IMR-90 (cell line): ENCODE results near the gene YPEL4. TPM values are rescaled to one million over a fixed set of nuclear protein-coding genes. Genes with fewer than 3 reads are reported as not detected.

ENCODE experiments used
- ATAC-seq: fragments of 200-7000 bp; cut with Tn5 transposase; 2 replicates; pipeline ENCODE4 v1.9.1; 2020; ENCODE audit warnings: low read depth, mild to moderate bottlenecking, moderate library complexity
- BruUV-seq: library from RNA; stranded (reverse); fragments of 400-500 nt; replicated peaks from 2 replicates; lab custom pipeline; 2021; lab: Mats Ljungman, UMichigan
- CTCF ChIA-PET: fragments of 300-600 bp; formaldehyde crosslinking; extraction: SDS; loops from one replicate; lab custom pipeline; 2021; ENCODE audit warnings: antibody characterized with exemption; lab: Yijun Ruan, JAX
- POLR2A ChIA-PET: fragments of 300-600 bp; sonication (Branson Sonifier 250); formaldehyde crosslinking; loops from one replicate; lab custom pipeline; 2022; ENCODE audit warnings: antibody characterized with exemption; ENCODE audit not compliant: unreplicated experiment; lab: Charles Lee
- DNase-seq: peaks from one replicate; pipeline ENCODE4 v3.0.0; 2013
- H2AFZ ChIP-seq: replicated peaks from 2 replicates; pipeline ENCODE3; 2013; ENCODE audit warnings: low read length, mild to moderate bottlenecking; ENCODE audit not compliant: poor library complexity
- H2AK5ac ChIP-seq: 2 replicates; pipeline ENCODE4 v1.6.1; 2013; ENCODE audit warnings: low read depth, low read length, inconsistent platforms
- H2AK9ac ChIP-seq: replicated peaks from 2 replicates; pipeline ENCODE3; 2013; ENCODE audit warnings: mild to moderate bottlenecking, low read depth, low read length, moderate library complexity; ENCODE audit not compliant: poor library complexity
- H2BK120ac ChIP-seq: 2 replicates; pipeline ENCODE4 v1.6.1; 2013; ENCODE audit warnings: low read depth, low read length, inconsistent platforms
- H2BK15ac ChIP-seq: 3 replicates; pipeline ENCODE4 v1.6.1; 2013; ENCODE audit warnings: low read depth, low read length, inconsistent platforms
- H2BK20ac ChIP-seq: 2 replicates; pipeline ENCODE4 v1.6.1; 2013; ENCODE audit warnings: low read depth, mild to moderate bottlenecking, inconsistent platforms, low read length, moderate library complexity
- H2BK5ac ChIP-seq: 2 replicates; pipeline ENCODE4 v1.6.1; 2013; ENCODE audit warnings: mild to moderate bottlenecking, low read depth, low read length, inconsistent platforms; ENCODE audit not compliant: poor library complexity, severe bottlenecking
- H3K14ac ChIP-seq: replicated peaks from 2 replicates; pipeline ENCODE4 v1.6.1; 2013; ENCODE audit warnings: low read depth, low read length, inconsistent platforms
- H3K18ac ChIP-seq: 2 replicates; pipeline ENCODE4 v1.6.1; 2013; ENCODE audit warnings: low read depth, low read length, control low read depth
- H3K23ac ChIP-seq: 2 replicates; pipeline ENCODE4 v1.6.1; 2013; ENCODE audit warnings: low read depth, low read length, inconsistent platforms
- H3K27ac ChIP-seq: 2 replicates; pipeline ENCODE4 v1.5.1; 2013; ENCODE audit warnings: mild to moderate bottlenecking, control low read depth, low read length; ENCODE audit not compliant: insufficient read depth
- H3K27me3 ChIP-seq: 2 replicates; pipeline ENCODE4 v1.6.1; 2013; ENCODE audit warnings: low read length; ENCODE audit not compliant: control insufficient read depth, insufficient read depth
- H3K36me3 ChIP-seq: 2 replicates; pipeline ENCODE4 v1.6.1; 2013; ENCODE audit warnings: low read length, mixed read lengths; ENCODE audit not compliant: control insufficient read depth, insufficient read depth
- H3K4ac ChIP-seq: 2 replicates; pipeline ENCODE4 v1.6.1; 2013; ENCODE audit warnings: low read depth, low read length, inconsistent platforms
- H3K4me1 ChIP-seq: 2 replicates; pipeline ENCODE4 v1.6.1; 2013; ENCODE audit warnings: low read length, mixed read lengths; ENCODE audit not compliant: control insufficient read depth, insufficient read depth
- H3K4me2 ChIP-seq: 2 replicates; pipeline ENCODE4 v1.6.1; 2013; ENCODE audit warnings: low read depth, mild to moderate bottlenecking, control low read depth, low read length, moderate library complexity
- H3K4me3 ChIP-seq: 2 replicates; pipeline ENCODE4 v1.5.1; 2013; ENCODE audit warnings: low read depth, mild to moderate bottlenecking, control low read depth, low read length, moderate library complexity; ENCODE audit not compliant: insufficient read depth
- H3K56ac ChIP-seq: 2 replicates; pipeline ENCODE4 v1.6.1; 2013; ENCODE audit warnings: low read length, inconsistent platforms; ENCODE audit not compliant: insufficient read depth; ENCODE audit errors: extremely low read depth
- H3K79me1 ChIP-seq, 2 experiments: 2 replicates each; pipeline ENCODE4 v1.6.1; 2013; ENCODE audit warnings: low read length in 2 of 2, inconsistent platforms in 1 of 2, low read depth in 1 of 2
- H3K9ac ChIP-seq: 2 replicates; pipeline ENCODE4 v1.6.1; 2013; ENCODE audit warnings: low read depth, low read length, control low read depth
- H3K9me1 ChIP-seq: 2 replicates; pipeline ENCODE4 v1.6.1; 2013; ENCODE audit warnings: low read length, inconsistent platforms; ENCODE audit not compliant: insufficient read depth
- H3K9me3 ChIP-seq: 2 replicates; pipeline ENCODE4 v1.6.1; 2013; ENCODE audit warnings: low read length; ENCODE audit not compliant: control insufficient read depth, insufficient read depth
- H4K20me1 ChIP-seq: 2 replicates; pipeline ENCODE4 v1.6.1; 2013; ENCODE audit warnings: low read length, inconsistent platforms; ENCODE audit not compliant: insufficient read depth
- H4K5ac ChIP-seq: 2 replicates; pipeline ENCODE4 v1.6.1; 2013; ENCODE audit warnings: mild to moderate bottlenecking, low read depth, low read length, control low read depth
- H4K8ac ChIP-seq, 2 experiments: 2 replicates each; pipeline ENCODE4 v1.6.1; 2013; ENCODE audit warnings: low read depth in 2 of 2, low read length in 2 of 2, control low read depth in 1 of 2, inconsistent platforms in 1 of 2
- H4K91ac ChIP-seq: 2 replicates; pipeline ENCODE4 v1.6.1; 2013; ENCODE audit warnings: low read depth, low read length, inconsistent platforms; ENCODE audit not compliant: insufficient read depth
- BHLHE40 ChIP-seq: fragments of 150-350 bp; IDR thresholded peaks from 2 replicates; pipeline ENCODE4 v1.6.1; 2016; ENCODE audit warnings: mild to moderate bottlenecking, low read depth, low read length
- CEBPB ChIP-seq: IDR thresholded peaks from 2 replicates; pipeline ENCODE4 v1.6.1; 2012; ENCODE audit warnings: low read depth, low read length, improper control_type of control experiment
- CHD1 ChIP-seq: IDR thresholded peaks from 2 replicates; pipeline ENCODE4 v1.6.1; 2012; ENCODE audit warnings: low read depth, low read length, improper control_type of control experiment
- FOS ChIP-seq: fragments of 150-350 bp; IDR thresholded peaks from 2 replicates; pipeline ENCODE4 v1.6.1; 2016; ENCODE audit warnings: low read depth, low read length
- MAFK ChIP-seq: IDR thresholded peaks from 2 replicates; pipeline ENCODE4 v1.6.1; 2012; ENCODE audit warnings: low read depth, low read length, improper control_type of control experiment
- NFE2L2 ChIP-seq: fragments of 150-350 bp; IDR thresholded peaks from 2 replicates; pipeline ENCODE4 v1.6.1; 2016; ENCODE audit warnings: low read depth, mild to moderate bottlenecking, low read length
- RFX5 ChIP-seq: IDR thresholded peaks from 2 replicates; pipeline ENCODE4 v1.8.0; 2012; ENCODE audit warnings: low read depth, mild to moderate bottlenecking, low read length, moderate library complexity
- WGBS, 2 experiments: methylation state at CpG; one replicate each; pipeline versions ENCODE4 v1.1.5 to v1.1.7; 2013; ENCODE audit warnings: missing lambda C conversion rate in 2 of 2; ENCODE audit not compliant: insufficient read length in 1 of 2; ENCODE audit errors: extremely low coverage in 2 of 2; 5-methylcytosine and 5-hydroxymethylcytosine counted together
- dilution Hi-C: fragments of 300-500 bp; cut with HindIII; formaldehyde crosslinking; loops from one replicate; pipeline ENCODE4 v1.14.3; 2018; ENCODE audit warnings: low sequenced_read_pairs; ENCODE audit not compliant: unreplicated experiment
- in situ Hi-C: fragments of 300-500 bp; cut with MboI; formaldehyde crosslinking; loops from 3 replicates; pipeline ENCODE4 v1.14.3; 2019; ENCODE audit warnings: low sequenced_read_pairs, inconsistent platforms, mixed read lengths
- intact Hi-C: fragments of 100-400 bp; cut with micrococcal nuclease; formaldehyde crosslinking; loops from 2 replicates; pipeline ENCODE4 v1.10.0; 2022
- polyA plus RNA-seq, 3 experiments: library from polyadenylated mRNA; depleted of rRNA; stranded (reverse); fragments of >200 nt; gene quantifications; 2 replicates each; pipeline ENCODE4 v1.2.3, GENCODE V29; 2012; ENCODE audit warnings: low replicate concordance in 1 of 3
- total RNA-seq: library from RNA; depleted of rRNA; stranded (reverse); fragments of >200 nt; gene quantifications from 2 replicates; pipeline ENCODE4 v1.2.3, GENCODE V29; 2012
- TF ChIP-seq, protein P1 (sequence below): fragments of 150-350 bp; IDR thresholded peaks from 2 replicates; pipeline ENCODE4 v1.6.1; 2016; ENCODE audit warnings: low read depth, mild to moderate bottlenecking, low read length, moderate library complexity, borderline replicate concordance
- TF ChIP-seq, protein P2 (sequence below): fragments of 150-350 bp; IDR thresholded peaks from 2 replicates; pipeline ENCODE4 v1.6.1; 2017; ENCODE audit warnings: mild to moderate bottlenecking, antibody characterized with exemption, low read length, low read depth

Gene YPEL4
- total and polyA plus RNA-seq, 2 of the 4 experiments (the other 2 are of a cell fraction): 0.18 to 0.79 TPM

DNA sequence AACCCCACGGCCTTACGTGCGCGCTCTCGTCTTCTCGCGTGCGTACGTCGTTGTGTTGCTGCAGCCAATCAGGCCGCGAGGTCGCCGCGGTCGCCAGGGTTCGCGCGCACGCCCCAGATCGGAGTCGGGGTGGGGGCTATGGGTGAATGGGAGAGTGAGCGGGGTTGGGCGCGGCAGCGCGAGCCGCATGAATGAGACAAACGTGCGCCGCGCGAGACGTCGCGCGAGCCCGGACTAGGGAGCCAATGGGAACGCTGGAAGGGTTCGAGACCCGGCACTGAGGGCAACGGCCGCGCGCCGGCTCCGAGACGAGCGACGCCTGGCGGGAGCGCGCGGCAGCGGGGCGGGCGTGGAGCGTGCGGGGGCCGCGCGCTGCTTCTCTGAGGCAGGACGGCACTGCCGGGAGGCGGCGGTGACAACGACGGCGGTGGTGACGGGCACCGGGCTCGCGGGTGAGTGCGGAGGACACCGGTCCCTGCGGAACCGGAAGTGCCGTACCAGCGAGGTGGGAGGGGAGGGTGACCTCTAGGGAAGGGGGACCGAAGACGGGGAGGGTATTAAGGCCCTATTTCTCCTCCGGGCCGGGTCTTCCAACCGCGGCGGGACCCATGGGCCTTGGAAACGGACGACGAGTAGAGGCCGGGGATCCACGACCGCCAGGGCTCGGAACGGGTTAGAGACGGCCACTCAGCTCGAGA, 18.2 kb upstream of the YPEL4 start, which contains the start of gene ZDHHC5 (continued):
- TF ChIP-seq, protein P1, sequence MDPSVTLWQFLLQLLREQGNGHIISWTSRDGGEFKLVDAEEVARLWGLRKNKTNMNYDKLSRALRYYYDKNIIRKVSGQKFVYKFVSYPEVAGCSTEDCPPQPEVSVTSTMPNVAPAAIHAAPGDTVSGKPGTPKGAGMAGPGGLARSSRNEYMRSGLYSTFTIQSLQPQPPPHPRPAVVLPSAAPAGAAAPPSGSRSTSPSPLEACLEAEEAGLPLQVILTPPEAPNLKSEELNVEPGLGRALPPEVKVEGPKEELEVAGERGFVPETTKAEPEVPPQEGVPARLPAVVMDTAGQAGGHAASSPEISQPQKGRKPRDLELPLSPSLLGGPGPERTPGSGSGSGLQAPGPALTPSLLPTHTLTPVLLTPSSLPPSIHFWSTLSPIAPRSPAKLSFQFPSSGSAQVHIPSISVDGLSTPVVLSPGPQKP: no peak

DNA sequence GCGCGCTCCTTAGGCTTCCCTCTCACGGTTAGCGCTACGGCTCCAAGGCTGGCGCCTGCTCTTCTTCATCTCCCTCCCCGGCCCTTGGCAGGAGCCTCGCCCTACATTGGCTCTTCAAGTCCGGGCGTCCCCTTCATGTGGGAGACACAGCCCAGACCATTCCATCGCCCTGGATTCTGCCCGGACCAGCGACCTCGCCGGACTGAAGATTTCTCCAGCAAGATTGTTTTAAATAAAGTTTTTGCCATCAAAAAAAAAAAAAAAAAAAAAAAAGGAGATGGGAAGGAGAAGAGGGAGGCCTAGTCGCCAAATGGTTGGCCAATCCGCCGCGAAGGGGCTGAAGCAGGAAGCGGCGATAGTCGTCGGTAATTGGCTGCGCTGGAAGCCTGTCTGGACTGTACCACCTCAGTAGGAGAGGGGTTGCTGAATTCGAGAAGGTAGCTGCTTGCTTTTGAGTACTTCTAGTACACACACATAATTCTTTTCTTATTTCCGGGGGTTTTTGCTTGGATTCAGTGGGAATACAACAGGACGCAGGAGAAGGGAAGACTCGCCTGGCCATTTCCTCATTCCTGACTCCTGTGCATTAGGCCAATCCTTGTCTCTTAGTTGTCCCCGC, 17.5 kb upstream of the YPEL4 start:
- intact Hi-C loops: loop anchor here (5.0 kb wide), 2 partner anchors 650 to 855 kb away; no protein-coding TSS in a partner anchor
- WGBS, 2 experiments: no CpG with 5 or more reads among the region's 29 CpGs
- BruUV-seq: no TSS peak
- no peak for TF ChIP-seq NFE2L2
- TF ChIP-seq CHD1: peak; percentile 83; the same call in 1 of the 2 replicates
- TF ChIP-seq BHLHE40: peak; percentile 97
- TF ChIP-seq FOS: peak; percentile 60; the same call in 1 of the 2 replicates
- no peak for TF ChIP-seq RFX5
- peak; percentile 63 for TF ChIP-seq CEBPB
- no peak for TF ChIP-seq MAFK
- TF ChIP-seq, protein P1: no peak
- TF ChIP-seq, protein P2, sequence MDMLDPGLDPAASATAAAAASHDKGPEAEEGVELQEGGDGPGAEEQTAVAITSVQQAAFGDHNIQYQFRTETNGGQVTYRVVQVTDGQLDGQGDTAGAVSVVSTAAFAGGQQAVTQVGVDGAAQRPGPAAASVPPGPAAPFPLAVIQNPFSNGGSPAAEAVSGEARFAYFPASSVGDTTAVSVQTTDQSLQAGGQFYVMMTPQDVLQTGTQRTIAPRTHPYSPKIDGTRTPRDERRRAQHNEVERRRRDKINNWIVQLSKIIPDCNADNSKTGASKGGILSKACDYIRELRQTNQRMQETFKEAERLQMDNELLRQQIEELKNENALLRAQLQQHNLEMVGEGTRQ: 0 out of 2 replicates have a peak, but pooled peaks have one; percentile 10

More for the DNA sequence above, 17.5 kb upstream of the YPEL4 start:
- Histone ChIP-seq H2BK15ac (peak overlapping the region; percentile 91; the same call in 2 of the 3 replicates), H3K4me1 (peaks cover 2% of the 10 kb centered on the region; the same call in 1 of the 2 replicates), H3K9ac (peak overlapping the region; percentile 95), H3K18ac (peak overlapping the region; percentile 96), H3K4me3 (peak overlapping the region; percentile 98), H4K5ac (peak overlapping the region; percentile 95), H3K79me1 (peaks cover 0 to 16% of the 10 kb centered on the region in 2 experiments; a peak in 2 of 4 replicates), H3K27ac (peak overlapping the region; percentile 84), H4K91ac (peak overlapping the region; percentile 94), H3K14ac (peak overlapping the region; percentile 99), H2AK9ac (peak overlapping the region; percentile 71), H4K20me1 (peaks cover 6% of the 10 kb centered on the region), H2BK20ac (peak overlapping the region; percentile 99), H2BK120ac (peak overlapping the region; percentile 100), H3K23ac (peak overlapping the region; percentile 100), H4K8ac (peak overlapping the region; percentile 81 to 96), H2AFZ (peak overlapping the region; percentile 93), H3K36me3 (peaks cover 4% of the 10 kb centered on the region), H3K9me3 (no peaks in the 10 kb centered on the region), H3K9me1 (no peaks in the 10 kb centered on the region), H3K4me2 (peak overlapping the region; percentile 90), H2AK5ac (no peak overlapping the region), H3K27me3 (no peaks in the 10 kb centered on the region), H3K56ac (peak overlapping the region; percentile 99), H3K4ac (peak overlapping the region; percentile 98), H2BK5ac (peak overlapping the region; percentile 96)
- ChIA-PET POLR2A (interaction anchor here (0.5 to 0.6 kb wide), 2 partner anchors 30 to 979 kb away, joined by 3 read pairs; no protein-coding TSS in a partner anchor), CTCF (interaction anchor here (1.0 kb wide), 1 partner anchor 100 kb away, joined by 5 read pairs; the partner anchor contains the start of gene UBE2L6)
- in situ Hi-C loops: no loop called here
- dilution Hi-C loops: no loop called here
- DNase-seq (peak; percentile 99), ATAC-seq (peak; percentile 84)
